LNCAP (cell line): ENCODE results near the gene MAP3K7.

Experiments used
- CTCF ChIP-seq: fragments of 450-650 bp; IDR thresholded peaks from 2 replicates; pipeline ENCODE4 v1.5.1; 2017; ENCODE audit warnings: mild to moderate bottlenecking

Gene MAP3K7

GRCh38 chr6:90468080-90468479 is 118.8 kb downstream of the MAP3K7 start:
- no peak for TF ChIP-seq CTCF

GRCh38 chr6:90467546-90467945 is 119.3 kb downstream of the MAP3K7 start:
- no peak for TF ChIP-seq CTCF

- no peak for TF ChIP-seq CTCF
Observed at GRCh38 chr6:90466154-90466940, 120.5 kb downstream of the MAP3K7 start.

GRCh38 chr6:90465686-90466085 is 121.2 kb downstream of the MAP3K7 start:
- no peak for TF ChIP-seq CTCF

- no peak for TF ChIP-seq CTCF
Observed at GRCh38 chr6:90464507-90464906, 122.4 kb downstream of the MAP3K7 start.

GRCh38 chr6:90463874-90464273 is 123.0 kb downstream of the MAP3K7 start:
- no peak for TF ChIP-seq CTCF
